Left ventricle myocardium inferior (tissue), 1 donor: ENCODE measurements around the gene C5AR2. TPM values are rescaled to one million over a fixed set of nuclear protein-coding genes. Genes with fewer than 3 reads are reported as not detected.
"Not testable (repeated sequence)": the region's sequence is repeated elsewhere in the genome, so short reads cannot be mapped to it uniquely, and the experiment has no call there.

Experiments used
- DNase-seq: peaks from one replicate; pipeline ENCODE4 v3.0.0-alpha.2; 2020
- H3K27ac ChIP-seq: fragments of 200-600 bp; replicated peaks from 2 replicates; pipeline ENCODE4 v1.8.0; 2021
- H3K27me3 ChIP-seq: fragments of 200-600 bp; 2 replicates; pipeline ENCODE4 v1.8.0; 2021; ENCODE audit warnings: low read depth
- H3K36me3 ChIP-seq: fragments of 200-600 bp; 2 replicates; pipeline ENCODE4 v1.8.0; 2021
- H3K4me1 ChIP-seq: fragments of 200-600 bp; 2 replicates; pipeline ENCODE4 v1.8.0; 2021
- H3K4me3 ChIP-seq: fragments of 200-600 bp; 2 replicates; pipeline ENCODE4 v1.8.0; 2021; ENCODE audit warnings: mild to moderate bottlenecking, moderate library complexity
- H3K9me3 ChIP-seq: fragments of 200-600 bp; replicated peaks from 2 replicates; pipeline ENCODE4 v1.8.0; 2021
- CTCF ChIP-seq: fragments of 200-600 bp; IDR thresholded peaks from 2 replicates; pipeline ENCODE4 v1.8.0; 2021; ENCODE audit warnings: antibody characterized with exemption, mild to moderate bottlenecking, borderline replicate concordance
- intact Hi-C: fragments of 100-400 bp; cut with micrococcal nuclease; formaldehyde crosslinking; loops from one replicate; pipeline ENCODE4 v1.11.0; 2022
- total RNA-seq: library from RNA; stranded (reverse); fragmentation: NEBNext Ultra II Directional; extraction: Animal tissue kit (Norgen Biotek cat#: 25700); gene quantifications from one replicate; pipeline ENCODE4 v1.2.1, GENCODE V29; 2021
- donor health status: DM: no; HTN: yes; CAD: no; lungs with severe emphysema.

C5AR2 gene
- total RNA-seq, 1 donor from 2014 or later = 0.38 TPM

GRCh38 chr19:47323872-47324271 is 8.1 kb upstream of the C5AR2 start:
- H3K27ac ChIP-seq = peak overlapping the region; percentile 40
- DNase-seq = no peak
- no peaks in the 10 kb centered on the region for H3K4me1 ChIP-seq
- H3K27me3 ChIP-seq = peaks cover 83% of the 10 kb centered on the region
- peak overlapping the region; percentile 14 for H3K4me3 ChIP-seq
- H3K9me3 ChIP-seq = peaks cover 4% of the 10 kb centered on the region
- TF ChIP-seq CTCF = no peak
- intact Hi-C loops = no loop called here
- H3K36me3 ChIP-seq = no peaks in the 10 kb centered on the region

DNA sequence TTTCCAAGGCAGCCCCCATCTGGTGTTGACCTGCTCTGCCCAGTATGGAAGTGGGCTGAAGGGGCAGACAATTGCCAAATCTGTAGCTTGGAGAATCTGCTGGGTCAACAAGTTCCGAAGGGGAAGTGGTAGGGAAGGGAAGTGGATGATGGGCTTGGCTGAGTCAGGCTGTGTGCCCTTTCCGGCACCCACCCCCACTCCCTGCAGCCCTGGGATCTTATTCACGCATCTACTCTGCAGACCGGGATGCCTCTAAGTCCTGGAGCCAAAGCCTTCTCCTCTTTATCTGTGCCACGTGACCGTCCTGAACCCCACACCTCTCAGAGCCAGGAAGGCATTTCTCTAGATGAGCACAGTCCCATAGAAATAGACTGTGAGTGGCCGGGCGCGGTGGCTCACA is 7.5 kb upstream of the C5AR2 start:
- Histone ChIP-seq H3K9me3 (peaks cover 4% of the 10 kb centered on the region), H3K27ac (peak overlapping the region; percentile 40), H3K4me3 (no peak overlapping the region), H3K36me3 (no peaks in the 10 kb centered on the region), H3K4me1 (no peaks in the 10 kb centered on the region), H3K27me3 (peaks cover 77% of the 10 kb centered on the region)
- DNase-seq = peak; percentile 41
- no peak for TF ChIP-seq CTCF
- intact Hi-C loops = no loop called here

DNA sequence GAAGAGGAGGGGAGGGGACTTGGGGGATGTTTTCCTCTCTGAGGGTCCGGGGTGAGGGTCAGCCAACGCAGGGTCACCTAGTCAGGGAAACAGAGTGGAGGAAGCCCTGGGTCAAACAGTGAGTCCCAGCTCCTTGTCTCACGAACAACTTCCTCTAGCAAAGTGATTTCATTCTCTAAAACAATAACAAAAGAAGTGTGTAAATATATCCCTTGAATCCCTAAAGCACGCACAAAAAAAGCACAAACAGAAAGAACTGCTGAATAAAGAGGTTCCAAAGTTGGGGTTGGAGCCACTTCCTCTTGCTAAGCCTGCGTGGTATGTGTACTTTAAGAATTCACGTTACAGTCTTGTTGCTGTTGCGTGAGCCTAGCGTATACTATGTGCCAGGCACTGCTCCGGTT is 1.5 kb upstream of the C5AR2 start:
- no peaks in the 10 kb centered on the region for H3K36me3 ChIP-seq
- no peaks in the 10 kb centered on the region for H3K9me3 ChIP-seq
- peak overlapping the region; percentile 41 for H3K4me3 ChIP-seq
- H3K27me3 ChIP-seq = peaks cover 51% of the 10 kb centered on the region
- H3K27ac ChIP-seq = peak overlapping the region; percentile 67
- intact Hi-C loops = no loop called here
- DNase-seq = no peak
- no peaks in the 10 kb centered on the region for H3K4me1 ChIP-seq
- TF ChIP-seq CTCF = no peak

DNA sequence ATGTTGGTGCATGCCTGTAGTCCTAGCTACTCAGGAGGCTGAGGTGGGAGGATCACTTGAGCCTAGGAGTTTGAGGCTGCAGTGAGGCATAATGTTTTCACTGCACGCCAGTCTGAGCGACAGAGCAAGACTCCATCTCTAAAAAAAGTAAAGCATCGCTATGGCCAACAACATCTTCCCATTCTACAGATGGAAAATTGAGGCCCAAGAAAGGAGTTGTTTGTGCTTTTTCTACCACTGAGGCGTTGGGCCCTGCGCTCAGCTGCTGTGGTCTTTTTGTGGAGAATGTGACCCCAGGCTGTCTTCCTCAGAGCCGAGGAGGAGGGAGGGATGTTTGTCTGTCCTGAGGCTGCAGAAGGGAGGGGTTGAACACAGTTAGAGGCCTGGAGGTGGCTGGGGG is 485 bp upstream of the C5AR2 start:
- H3K27me3 ChIP-seq = peaks cover 40% of the 10 kb centered on the region
- no peak overlapping the region for H3K4me3 ChIP-seq
- no peaks in the 10 kb centered on the region for H3K9me3 ChIP-seq
- no peaks in the 10 kb centered on the region for H3K36me3 ChIP-seq
- DNase-seq = no peak
- no peak for TF ChIP-seq CTCF
- peak overlapping the region; percentile 5 for H3K27ac ChIP-seq
- H3K4me1 ChIP-seq = no peaks in the 10 kb centered on the region
- intact Hi-C loops = no loop called here

- H3K36me3 ChIP-seq, intact Hi-C loops, H3K4me1 ChIP-seq, H3K9me3 ChIP-seq, H3K27ac ChIP-seq: not testable (repeated sequence)
- peak; percentile 56 for DNase-seq
- Histone ChIP-seq H3K27me3 (peaks cover 11% of the 10 kb centered on the region), H3K4me3 (peak overlapping the region; percentile 25)
Measured at GRCh38 chr19:47336765-47337718, 5.1 kb downstream of the C5AR2 start.

DNA sequence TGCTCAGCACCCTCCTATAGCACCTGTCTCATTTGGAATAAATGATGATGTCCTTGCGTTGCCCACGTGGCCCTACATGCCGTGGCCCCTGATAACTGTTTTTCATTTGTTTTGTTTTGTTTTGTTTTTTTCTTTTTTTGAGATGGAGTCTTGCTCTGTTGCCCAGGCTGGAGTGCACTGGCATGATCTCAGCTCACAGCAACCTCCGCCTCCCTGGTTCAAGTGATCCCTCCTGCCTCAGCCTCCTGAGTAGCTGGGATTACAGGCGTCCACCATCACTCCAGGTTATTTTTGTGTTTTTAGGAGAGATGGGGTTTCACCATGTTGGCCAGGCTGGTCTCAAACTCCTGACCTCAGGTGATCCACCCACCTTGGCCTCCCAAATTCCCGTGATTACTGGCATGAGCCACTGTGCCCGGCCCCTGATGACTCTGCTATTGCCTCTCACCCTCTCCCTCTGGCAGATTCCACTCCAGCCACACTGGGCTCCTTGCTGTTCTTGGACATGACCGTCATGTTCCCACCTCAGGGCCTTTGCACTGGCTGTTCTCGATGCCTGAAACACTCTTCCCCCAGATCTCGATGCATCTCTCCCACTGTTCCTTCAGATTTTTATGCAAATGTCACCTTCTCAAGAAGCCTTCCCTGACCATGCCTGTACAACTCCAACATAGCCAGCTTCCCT is 7.4 kb downstream of the C5AR2 start:
- Histone ChIP-seq H3K9me3 (no peaks in the 10 kb centered on the region), H3K27ac (no peak overlapping the region), H3K27me3 (no peaks in the 10 kb centered on the region), H3K36me3 (no peaks in the 10 kb centered on the region), H3K4me3 (no peak overlapping the region), H3K4me1 (no peaks in the 10 kb centered on the region)
- intact Hi-C loops = no loop called here
- no peak for TF ChIP-seq CTCF
- DNase-seq = no peak
